ENCODE data around the gene ARHGAP36.

The ARHGAP36 gene

DNA sequence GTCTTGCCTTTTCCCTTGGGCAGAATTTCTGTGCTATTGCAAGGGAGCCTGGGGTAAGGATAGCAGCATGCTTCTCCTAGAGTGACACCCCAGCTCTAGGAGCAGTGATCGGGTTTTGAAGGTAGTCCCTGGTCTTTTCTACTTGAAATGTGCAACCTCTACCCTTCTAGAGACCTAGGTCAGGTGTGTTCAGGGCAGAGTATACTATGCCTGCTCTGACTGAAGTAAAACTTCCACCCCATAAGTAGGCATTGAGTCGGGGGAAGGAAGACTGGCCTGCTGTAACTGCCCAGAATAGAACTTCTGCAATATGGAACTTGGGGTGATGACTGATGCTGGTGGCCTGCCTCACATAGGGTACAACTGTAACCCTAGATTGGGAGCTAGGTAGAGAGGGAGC lies 80.9 kb downstream of the ARHGAP36 start:
- H3K36me3 ChIP-seq = no peaks in the 10 kb centered on the region
- no peak for DNase-seq
- TF ChIP-seq CTCF (IDR thresholded peaks at IDR 0.05; ENCODE audit: low read depth, low read length) = no peak
- H3K27me3 ChIP-seq (ENCODE audit: insufficient read depth, low read depth, severe bottlenecking) = no peaks in the 10 kb centered on the region
- no peak overlapping the region for H3K27ac ChIP-seq
- H3K9me3 ChIP-seq (ENCODE audit: severe bottlenecking) = no peaks in the 10 kb centered on the region
- H3K4me3 ChIP-seq (ENCODE audit: low read depth, low read length) = no peak overlapping the region

All from WERI-Rb-1 (cell line).